NT2/D1 (cell line): ENCODE results near the gene KLF14.
"Not testable (repeated sequence)": the region's sequence is repeated elsewhere in the genome, so short reads cannot be mapped to it uniquely, and the experiment has no call there.

Experiments
- DNase-seq: peaks from one replicate; pipeline ENCODE4 v3.0.0-alpha.2; 2011; ENCODE audit warnings: low read depth, low spot score
- H3K27me3 ChIP-seq: 2 replicates; pipeline ENCODE4 v1.6.0; 2011; ENCODE audit warnings: mild to moderate bottlenecking; ENCODE audit not compliant: insufficient read length, insufficient read depth
- H3K36me3 ChIP-seq: 2 replicates; pipeline ENCODE4 v1.6.1; 2011; ENCODE audit warnings: mild to moderate bottlenecking, low read length, mixed read lengths; ENCODE audit not compliant: insufficient read depth, insufficient read length
- H3K4me1 ChIP-seq: 2 replicates; pipeline ENCODE4 v1.5.1; 2011; ENCODE audit not compliant: insufficient read depth, insufficient read length
- H3K4me3 ChIP-seq: 2 replicates; pipeline ENCODE4 v1.5.1; 2011; ENCODE audit warnings: low read depth; ENCODE audit not compliant: insufficient read length
- H3K9ac ChIP-seq: 2 replicates; pipeline ENCODE4 v1.6.0; 2011; ENCODE audit warnings: low read depth; ENCODE audit not compliant: insufficient read length
- H3K9me3 ChIP-seq: 2 replicates; pipeline ENCODE4 v1.5.1; 2011; ENCODE audit warnings: mild to moderate bottlenecking, low read length; ENCODE audit not compliant: insufficient read depth
- SUZ12 ChIP-seq: IDR thresholded peaks from 2 replicates; pipeline ENCODE4 v1.6.1; 2011; ENCODE audit not compliant: insufficient read length, insufficient read depth; ENCODE audit errors: extremely low read depth
- YY1 ChIP-seq: IDR thresholded peaks from 2 replicates; pipeline ENCODE4 v1.6.1; 2011; ENCODE audit not compliant: insufficient read length, insufficient read depth
- ZNF274 ChIP-seq: IDR thresholded peaks from 2 replicates; pipeline ENCODE4 v1.6.1; 2011; ENCODE audit warnings: mild to moderate bottlenecking, low read depth, low read length

KLF14 gene

DNA sequence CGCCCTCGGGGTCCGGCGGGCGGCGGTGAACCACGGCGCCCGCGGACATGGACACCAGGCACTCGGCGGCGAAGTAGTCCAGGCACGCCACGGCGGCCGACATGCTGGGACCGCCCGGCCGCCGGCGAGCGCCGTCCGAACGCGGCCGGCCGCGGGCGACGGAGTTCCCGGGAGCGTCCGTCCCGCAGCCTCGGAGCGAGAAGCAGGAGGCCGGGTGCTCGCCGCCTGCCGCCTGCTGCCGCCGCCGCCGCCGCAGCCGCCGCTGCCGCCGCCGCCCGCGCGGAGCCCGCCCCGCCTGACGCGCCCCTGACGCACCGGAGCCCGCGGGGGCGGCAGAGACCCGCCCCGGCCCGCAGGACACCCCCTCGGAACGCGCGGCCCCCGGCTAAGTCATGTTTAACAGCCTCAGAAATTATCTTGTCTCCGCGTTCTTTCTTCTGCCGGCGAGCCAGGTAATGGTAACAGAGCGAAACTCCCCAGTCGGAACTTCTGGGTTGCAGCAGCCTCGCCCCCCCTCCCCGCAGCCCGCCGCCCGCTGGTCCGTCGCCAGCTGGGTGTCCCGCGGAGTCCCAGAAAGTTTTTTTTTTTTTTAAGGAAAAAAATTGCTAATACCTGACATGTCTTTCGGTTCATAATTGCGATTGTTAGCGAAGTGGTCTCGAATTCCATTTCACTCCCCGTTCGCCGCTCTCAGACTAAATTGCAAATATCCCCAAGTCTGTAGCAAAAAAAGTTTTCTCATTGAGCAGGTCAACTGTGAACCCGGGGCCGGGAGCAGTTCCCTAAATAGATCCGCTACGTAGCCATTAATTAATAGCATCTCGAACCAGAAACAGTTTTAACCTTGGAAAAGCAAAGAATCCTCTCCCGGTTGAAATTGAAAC lies at the start of gene KLF14:
Gene KLF14 (minus strand): TSS at position 277 of the 884 bp plus-strand sequence. CDS start 174 bp downstream, at position 103.
- Histone ChIP-seq H3K36me3 (no peaks in the 10 kb centered on the region), H3K27me3 (peaks cover 83% of the 10 kb centered on the region), H3K9me3 (peaks cover 13% of the 10 kb centered on the region; the same call in 1 of the 2 replicates), H3K4me1 (no peaks in the 10 kb centered on the region), H3K9ac (no peak within 1 kb of the TSS), H3K4me3 (peak within 1 kb of the TSS; percentile 39)
- TF ChIP-seq ZNF274 (no peak), YY1 (no peak), SUZ12 (no peak)
- DNase-seq = no peak

DNA sequence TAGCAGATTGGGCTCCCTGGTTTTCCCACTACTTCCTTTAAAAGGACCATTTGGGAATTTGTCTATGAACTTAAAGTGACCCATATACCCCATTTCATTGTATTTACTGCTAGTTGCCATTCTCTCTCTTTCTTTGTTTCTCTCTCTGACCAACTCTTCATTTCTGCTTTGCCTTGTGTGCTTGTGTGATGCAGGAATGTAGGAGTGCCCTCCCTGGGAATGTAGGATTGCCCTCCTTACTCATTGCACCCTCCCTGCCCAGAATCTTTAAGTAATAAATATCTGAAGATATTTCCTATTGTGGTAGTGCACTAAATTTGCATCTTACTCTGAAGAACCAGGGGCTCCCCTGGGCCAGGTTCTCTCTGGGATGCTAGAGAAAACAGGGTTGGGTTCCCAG lies 47.3 kb upstream of the KLF14 start:
- Histone ChIP-seq H3K4me3 (no peak overlapping the region), H3K27me3 (no peaks in the 10 kb centered on the region), H3K36me3 (no peaks in the 10 kb centered on the region), H3K4me1 (no peaks in the 10 kb centered on the region), H3K9me3 (no peaks in the 10 kb centered on the region), H3K9ac (no peak overlapping the region)
- no peak for TF ChIP-seq SUZ12
- TF ChIP-seq ZNF274 = no peak
- no peak for TF ChIP-seq YY1
- no peak for DNase-seq

DNA sequence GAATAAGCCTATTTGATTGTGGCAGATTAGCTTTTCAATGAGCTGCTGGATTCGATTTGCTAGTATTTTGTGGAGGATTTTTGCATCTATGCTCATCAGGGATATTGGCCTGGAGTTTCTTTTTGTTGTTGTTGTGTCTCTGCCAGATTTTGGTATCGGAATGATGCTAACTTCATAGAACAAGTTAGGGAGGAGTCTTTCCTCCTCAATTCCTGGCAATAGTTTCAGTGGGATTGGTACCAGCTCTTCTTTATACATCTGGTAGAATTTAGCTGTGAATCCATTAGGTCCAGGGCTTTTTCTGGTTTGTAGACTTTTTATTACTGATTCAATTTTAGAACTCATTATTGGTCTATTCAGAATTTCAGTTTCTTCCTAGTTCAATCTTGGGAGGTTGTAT lies 43.4 kb upstream of the KLF14 start:
- H3K4me1 ChIP-seq = no peaks in the 10 kb centered on the region
- no peak overlapping the region for H3K9ac ChIP-seq

DNA sequence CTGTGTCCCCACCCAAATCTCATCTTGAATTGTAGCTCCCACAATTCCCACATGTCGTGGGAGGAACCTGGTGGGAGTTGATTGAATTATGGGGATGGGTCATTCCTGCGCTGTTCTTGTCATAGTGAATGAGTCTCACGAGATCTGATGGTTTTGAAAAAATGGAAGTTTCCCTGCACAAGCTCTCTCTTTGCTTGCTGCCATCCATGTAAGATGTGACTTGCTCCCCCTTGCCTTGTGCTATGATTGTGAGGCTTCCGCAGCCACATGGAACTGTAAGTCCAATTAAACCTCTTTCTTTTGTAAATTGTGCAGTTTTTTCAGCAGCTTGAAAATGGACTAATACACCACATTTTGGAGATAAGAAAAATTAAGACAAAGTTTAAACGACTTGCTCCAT lies 38.4 kb upstream of the KLF14 start:
- H3K9ac ChIP-seq, H3K27me3 ChIP-seq, H3K4me1 ChIP-seq, H3K4me3 ChIP-seq, DNase-seq, H3K36me3 ChIP-seq: not testable (repeated sequence)
- H3K9me3 ChIP-seq = peaks cover 34% of the 10 kb centered on the region

More for the DNA sequence above, 43.4 kb upstream of the KLF14 start:
- Histone ChIP-seq H3K9me3 (peaks cover 6% of the 10 kb centered on the region; the same call in 1 of the 2 replicates), H3K27me3 (no peaks in the 10 kb centered on the region), H3K4me3 (no peak overlapping the region), H3K36me3 (no peaks in the 10 kb centered on the region)
- no peak for DNase-seq
- no peak for TF ChIP-seq ZNF274
- TF ChIP-seq SUZ12 = no peak
- no peak for TF ChIP-seq YY1

DNA sequence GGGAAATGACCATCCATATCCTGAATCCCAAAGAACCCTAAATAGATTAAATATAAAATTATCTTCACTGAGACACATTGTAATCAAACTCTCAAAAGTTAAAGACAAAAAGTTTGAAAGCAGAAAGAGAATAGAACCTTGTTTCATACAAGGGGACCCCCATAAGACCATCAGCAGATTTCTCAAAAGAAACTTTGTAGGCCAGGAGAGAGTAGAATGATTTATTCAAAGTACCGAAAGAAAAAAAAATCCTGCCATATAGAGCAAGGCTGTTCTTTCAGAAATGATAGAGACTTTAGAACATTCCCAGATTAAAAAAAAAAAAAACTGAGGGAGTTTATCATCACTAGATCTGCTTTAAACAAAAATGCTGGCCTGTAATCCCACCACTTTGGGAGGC lies 34.8 kb upstream of the KLF14 start:
- H3K9ac ChIP-seq = no peak overlapping the region
- no peaks in the 10 kb centered on the region for H3K36me3 ChIP-seq
- DNase-seq = no peak
- no peaks in the 10 kb centered on the region for H3K4me1 ChIP-seq
- TF ChIP-seq YY1 (no peak), SUZ12 (no peak), ZNF274 (no peak)
- H3K4me3 ChIP-seq = no peak overlapping the region
- H3K27me3 ChIP-seq = no peaks in the 10 kb centered on the region
- H3K9me3 ChIP-seq = peaks cover 34% of the 10 kb centered on the region

DNA sequence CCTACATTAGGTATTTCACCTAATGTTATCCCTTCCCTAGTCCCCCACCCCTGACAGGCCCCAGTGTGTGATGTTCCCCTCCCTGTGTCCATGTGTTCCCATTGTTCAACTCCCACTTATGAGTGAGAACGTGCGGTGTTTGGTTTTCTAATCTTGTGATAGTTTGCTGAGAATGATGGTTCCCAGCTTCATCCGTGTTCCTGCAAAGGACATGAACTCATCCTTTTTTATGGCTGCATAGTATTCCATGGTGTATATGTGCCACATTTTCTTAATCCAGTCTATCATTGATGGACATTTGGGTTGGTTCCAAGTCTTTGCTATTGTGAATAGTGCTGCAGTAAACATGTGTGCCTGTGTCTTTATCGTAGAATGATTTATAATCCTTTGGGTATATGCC lies 30.6 kb upstream of the KLF14 start:
- not testable (repeated sequence) for H3K9ac ChIP-seq, H3K27me3 ChIP-seq, H3K36me3 ChIP-seq, H3K4me3 ChIP-seq, H3K4me1 ChIP-seq, DNase-seq
- peaks cover 12% of the 10 kb centered on the region for H3K9me3 ChIP-seq

DNA sequence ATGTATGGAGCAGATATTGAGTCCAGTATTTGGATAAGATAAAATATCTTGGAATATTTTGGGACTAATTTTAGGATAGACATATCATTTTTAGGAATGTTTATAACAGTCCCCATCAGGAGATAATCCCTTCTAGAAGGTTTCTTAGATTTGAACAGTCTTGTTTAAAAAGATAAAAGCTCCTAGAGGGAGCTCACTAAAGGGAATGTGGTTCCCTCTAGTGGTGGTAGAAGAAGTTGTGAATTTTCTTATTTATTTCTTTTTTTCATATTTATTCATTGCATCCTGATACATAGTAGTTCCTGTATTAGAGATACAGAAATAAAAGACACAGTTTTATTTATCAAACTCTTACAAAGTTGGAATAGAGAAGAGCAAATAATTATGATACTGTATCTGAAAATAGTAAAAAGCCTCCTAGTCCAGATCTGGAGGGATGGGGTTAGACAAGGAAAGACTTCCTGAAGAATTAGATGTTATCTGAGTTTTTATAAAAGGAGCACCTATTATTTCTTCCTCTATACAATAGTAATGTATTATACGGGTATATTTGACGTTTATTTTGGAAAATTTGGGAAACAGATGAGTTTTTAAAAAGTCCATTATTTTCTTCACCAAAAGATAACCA lies 24.5 kb upstream of the KLF14 start:
- H3K4me1 ChIP-seq = no peaks in the 10 kb centered on the region
- no peaks in the 10 kb centered on the region for H3K36me3 ChIP-seq
- H3K27me3 ChIP-seq = no peaks in the 10 kb centered on the region
- H3K9me3 ChIP-seq = no peaks in the 10 kb centered on the region
- no peak for TF ChIP-seq YY1
- TF ChIP-seq SUZ12 = no peak
- TF ChIP-seq ZNF274 = no peak
- no peak overlapping the region for H3K9ac ChIP-seq
- DNase-seq = peak; percentile 33
- H3K4me3 ChIP-seq = no peak overlapping the region
